Measurements from ENCODE around the gene AKAP11. TPM values are rescaled to one million over a fixed set of nuclear protein-coding genes. Genes with fewer than 3 reads are reported as not detected.
"Not testable (repeated sequence)": the region's sequence is repeated elsewhere in the genome, so short reads cannot be mapped to it uniquely, and the experiment has no call there.

Gene AKAP11, protein sequence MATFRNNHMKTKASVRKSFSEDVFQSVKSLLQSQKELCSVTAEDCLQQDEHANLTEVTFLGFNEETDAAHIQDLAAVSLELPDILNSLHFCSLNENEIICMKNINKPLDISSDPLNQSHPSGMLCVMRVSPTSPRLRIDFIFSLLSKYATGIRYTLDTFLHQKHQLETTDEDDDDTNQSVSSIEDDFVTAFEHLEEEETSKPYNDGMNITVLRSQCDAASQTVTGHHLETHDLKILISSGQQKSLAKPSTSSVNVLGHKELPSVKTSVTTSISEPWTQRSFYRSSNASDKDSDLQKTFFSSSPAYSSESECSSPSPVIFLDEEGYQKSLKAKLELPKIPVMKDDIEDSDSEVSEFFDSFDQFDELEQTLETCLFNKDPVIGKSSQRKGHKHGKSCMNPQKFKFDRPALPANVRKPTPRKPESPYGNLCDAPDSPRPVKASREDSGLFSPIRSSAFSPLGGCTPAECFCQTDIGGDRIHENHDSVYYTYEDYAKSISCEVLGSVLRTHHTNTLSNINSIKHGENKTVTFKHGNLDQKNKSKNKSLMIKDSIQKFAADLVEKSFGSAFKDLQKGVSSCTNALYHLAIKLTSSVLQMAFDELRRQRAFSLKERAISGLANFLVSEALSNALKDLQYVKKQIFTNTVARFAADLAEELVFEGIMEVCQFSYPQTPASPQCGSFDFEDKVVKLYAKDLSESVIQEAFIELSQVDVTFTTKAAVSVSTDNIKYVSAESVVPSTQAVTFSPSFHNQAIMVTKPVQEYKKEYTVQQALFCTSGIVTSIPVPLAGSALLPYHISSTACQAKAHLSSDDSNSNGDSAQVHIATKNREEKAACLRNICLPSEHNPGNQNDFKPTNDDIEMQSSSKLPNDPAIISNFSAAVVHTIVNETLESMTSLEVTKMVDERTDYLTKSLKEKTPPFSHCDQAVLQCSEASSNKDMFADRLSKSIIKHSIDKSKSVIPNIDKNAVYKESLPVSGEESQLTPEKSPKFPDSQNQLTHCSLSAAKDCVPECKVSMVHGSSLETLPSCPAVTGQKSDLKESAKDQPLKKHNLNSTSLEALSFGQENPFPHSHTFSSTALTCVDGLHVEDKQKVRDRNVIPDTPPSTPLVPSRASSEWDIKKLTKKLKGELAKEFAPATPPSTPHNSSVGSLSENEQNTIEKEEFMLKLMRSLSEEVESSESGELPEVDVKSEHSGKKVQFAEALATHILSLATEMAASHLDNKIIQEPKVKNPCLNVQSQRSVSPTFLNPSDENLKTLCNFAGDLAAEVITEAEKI (N-terminal part only)
- 19.2 and 24.1 TPM in 2 replicates for total RNA-seq (2012; rRNA removed)

- H3K27me3 ChIP-seq (ENCODE audit: control insufficient read depth, insufficient read depth, low read length), result no peaks in the 10 kb centered on the region
- H3K4me3 ChIP-seq (ENCODE audit: low read length), result peak within 1 kb of the TSS; percentile 93
- H3K4me1 ChIP-seq (ENCODE audit: control insufficient read depth, insufficient read depth, low read length), result peaks cover 11% of the 10 kb centered on the region
- H3K4me2 ChIP-seq (ENCODE audit: low read length), result peak within 1 kb of the TSS; percentile 91
- no peaks in the 10 kb centered on the region for H3K36me3 ChIP-seq (ENCODE audit: insufficient read depth, low read length)
- H3K9ac ChIP-seq (ENCODE audit: low read depth, low read length), result peak within 1 kb of the TSS; percentile 90
- H3K9me3 ChIP-seq (replicated peaks; ENCODE audit: low read length), result no peaks in the 10 kb centered on the region
Observed at GRCh38 chr13:42272115-42272803, at the start of gene AKAP11. TSS of gene AKAP11 (plus strand) at chr13:42272152. CDS start at chr13:42286349, 14,197 bp downstream.

DNA sequence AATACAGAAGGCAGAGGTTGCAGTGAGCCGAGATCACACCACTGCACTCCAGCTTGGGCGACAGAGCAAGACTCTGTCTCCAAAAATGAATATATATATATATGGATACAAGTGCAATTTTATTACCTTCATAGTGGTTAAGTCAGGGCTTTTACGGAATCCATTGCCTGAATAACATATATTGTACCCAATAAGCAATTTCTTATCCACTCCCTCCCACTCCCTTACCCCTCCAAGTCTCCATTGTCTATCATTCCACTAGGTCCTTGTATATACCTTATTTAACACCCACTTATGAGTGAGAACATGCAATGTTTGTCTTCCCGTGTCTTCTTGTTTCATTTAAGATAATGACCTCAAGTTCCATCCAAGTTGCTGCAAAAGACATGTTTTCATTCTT is 48.3 kb upstream of the AKAP11 start:
- Histone ChIP-seq H3K4me3 (ENCODE audit: low read length) (no peak overlapping the region), H3K4me1 (ENCODE audit: control insufficient read depth, insufficient read depth, low read length) (no peaks in the 10 kb centered on the region), H3K4me2 (ENCODE audit: low read length) (no peak overlapping the region), H3K36me3 (ENCODE audit: insufficient read depth, low read length) (peaks cover 32% of the 10 kb centered on the region), H3K9me3 (replicated peaks; ENCODE audit: low read length) (no peaks in the 10 kb centered on the region), H3K9ac (ENCODE audit: low read depth, low read length) (no peak overlapping the region), H3K27me3 (ENCODE audit: control insufficient read depth, insufficient read depth, low read length) (no peaks in the 10 kb centered on the region)

DNA sequence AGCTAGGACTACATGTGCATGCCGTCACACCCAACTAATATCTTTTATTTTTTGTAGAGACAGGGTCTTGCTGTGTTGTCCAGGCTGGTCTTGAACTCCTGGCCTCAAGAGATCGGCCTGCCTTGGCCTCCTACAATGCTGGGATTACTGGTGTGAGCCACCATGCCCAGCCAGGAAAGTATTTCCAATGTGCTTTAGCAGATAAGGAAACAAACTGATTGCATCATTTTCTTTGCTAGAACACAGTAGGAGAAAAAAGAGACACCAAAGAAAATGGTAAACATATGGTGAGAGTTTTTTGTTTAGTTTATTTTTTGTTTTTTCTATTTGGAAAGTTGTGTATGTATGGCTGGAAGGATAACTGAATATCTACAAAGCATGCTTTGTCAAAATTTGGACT is 46.9 kb upstream of the AKAP11 start:
- H3K9ac ChIP-seq (ENCODE audit: low read depth, low read length), result no peak overlapping the region
- H3K4me3 ChIP-seq (ENCODE audit: low read length), result no peak overlapping the region
- no peaks in the 10 kb centered on the region for H3K9me3 ChIP-seq (replicated peaks; ENCODE audit: low read length)
- H3K27me3 ChIP-seq (ENCODE audit: control insufficient read depth, insufficient read depth, low read length), result no peaks in the 10 kb centered on the region
- H3K36me3 ChIP-seq (ENCODE audit: insufficient read depth, low read length), result peaks cover 21% of the 10 kb centered on the region
- no peaks in the 10 kb centered on the region for H3K4me1 ChIP-seq (ENCODE audit: control insufficient read depth, insufficient read depth, low read length)
- H3K4me2 ChIP-seq (ENCODE audit: low read length), result no peak overlapping the region

- H3K4me1 ChIP-seq (ENCODE audit: control insufficient read depth, insufficient read depth, low read length); H3K4me3 ChIP-seq (ENCODE audit: low read length); H3K9me3 ChIP-seq (replicated peaks; ENCODE audit: low read length); H3K4me2 ChIP-seq (ENCODE audit: low read length); H3K9ac ChIP-seq (ENCODE audit: low read depth, low read length); H3K27me3 ChIP-seq (ENCODE audit: control insufficient read depth, insufficient read depth, low read length): not testable (repeated sequence)
- peaks cover 13% of the 10 kb centered on the region for H3K36me3 ChIP-seq (ENCODE audit: insufficient read depth, low read length)
Observed at GRCh38 chr13:42226759-42227158, 45.2 kb upstream of the AKAP11 start.

GRCh38 chr13:42228527-42228926 is 43.4 kb upstream of the AKAP11 start:
- Histone ChIP-seq H3K36me3 (ENCODE audit: insufficient read depth, low read length) (peaks cover 13% of the 10 kb centered on the region), H3K9me3 (replicated peaks; ENCODE audit: low read length) (no peaks in the 10 kb centered on the region), H3K27me3 (ENCODE audit: control insufficient read depth, insufficient read depth, low read length) (no peaks in the 10 kb centered on the region), H3K4me2 (ENCODE audit: low read length) (no peak overlapping the region), H3K4me3 (ENCODE audit: low read length) (no peak overlapping the region), H3K9ac (ENCODE audit: low read depth, low read length) (no peak overlapping the region), H3K4me1 (ENCODE audit: control insufficient read depth, insufficient read depth, low read length) (no peaks in the 10 kb centered on the region)

- Histone ChIP-seq H3K4me3 (ENCODE audit: low read length) (no peak overlapping the region), H3K4me2 (ENCODE audit: low read length) (no peak overlapping the region), H3K36me3 (ENCODE audit: insufficient read depth, low read length) (peaks cover 5% of the 10 kb centered on the region), H3K9me3 (replicated peaks; ENCODE audit: low read length) (no peaks in the 10 kb centered on the region), H3K27me3 (ENCODE audit: control insufficient read depth, insufficient read depth, low read length) (no peaks in the 10 kb centered on the region), H3K4me1 (ENCODE audit: control insufficient read depth, insufficient read depth, low read length) (no peaks in the 10 kb centered on the region), H3K9ac (ENCODE audit: low read depth, low read length) (no peak overlapping the region)
Observed at GRCh38 chr13:42229287-42229686, 42.7 kb upstream of the AKAP11 start.

DNA sequence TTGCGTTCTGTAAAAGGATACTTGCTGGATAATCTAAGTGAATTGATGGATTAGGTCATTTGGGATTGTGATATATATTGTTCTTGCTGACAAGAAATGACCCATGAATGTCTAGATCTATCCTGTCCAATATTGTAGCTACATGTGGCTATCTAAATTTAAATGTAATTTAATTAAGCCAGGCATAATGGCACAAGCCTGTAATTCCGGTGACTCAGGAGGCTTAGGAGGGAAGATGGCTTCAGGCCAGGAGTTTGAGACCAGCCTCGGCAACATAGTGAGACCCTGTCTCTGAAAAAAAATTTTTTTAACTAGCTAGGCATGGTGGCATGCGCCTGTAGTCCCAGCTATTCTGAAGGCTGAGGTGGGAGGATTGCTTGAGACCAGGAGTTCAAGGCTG is 39.3 kb upstream of the AKAP11 start:
- no peak overlapping the region for H3K9ac ChIP-seq (ENCODE audit: low read depth, low read length)
- no peaks in the 10 kb centered on the region for H3K27me3 ChIP-seq (ENCODE audit: control insufficient read depth, insufficient read depth, low read length)
- H3K9me3 ChIP-seq (replicated peaks; ENCODE audit: low read length), result no peaks in the 10 kb centered on the region
- H3K4me2 ChIP-seq (ENCODE audit: low read length), result no peak overlapping the region
- no peak overlapping the region for H3K4me3 ChIP-seq (ENCODE audit: low read length)
- H3K4me1 ChIP-seq (ENCODE audit: control insufficient read depth, insufficient read depth, low read length), result no peaks in the 10 kb centered on the region
- H3K36me3 ChIP-seq (ENCODE audit: insufficient read depth, low read length), result no peaks in the 10 kb centered on the region

DNA sequence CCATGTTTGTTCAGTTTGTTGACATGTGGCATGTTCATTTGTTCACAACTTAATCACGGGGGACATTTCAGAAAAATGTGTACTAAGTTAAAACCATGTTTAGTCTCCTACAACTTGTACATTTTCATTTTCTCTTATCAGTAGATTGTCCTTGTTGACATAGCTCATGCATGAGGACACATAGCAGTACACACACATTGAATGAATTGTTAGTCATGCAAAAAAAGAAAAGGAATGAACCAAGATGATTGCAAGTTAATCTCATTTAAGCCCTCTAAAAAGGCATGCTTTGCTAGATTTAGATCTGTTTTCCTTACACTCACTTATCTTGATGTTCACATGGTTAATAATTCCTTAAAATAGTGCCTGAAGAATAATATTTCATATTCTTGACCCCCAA is 38.2 kb upstream of the AKAP11 start:
- H3K9ac ChIP-seq (ENCODE audit: low read depth, low read length), result no peak overlapping the region
- H3K36me3 ChIP-seq (ENCODE audit: insufficient read depth, low read length), result no peaks in the 10 kb centered on the region
- H3K4me1 ChIP-seq (ENCODE audit: control insufficient read depth, insufficient read depth, low read length), result no peaks in the 10 kb centered on the region
- no peak overlapping the region for H3K4me2 ChIP-seq (ENCODE audit: low read length)
- H3K4me3 ChIP-seq (ENCODE audit: low read length), result no peak overlapping the region
- no peaks in the 10 kb centered on the region for H3K27me3 ChIP-seq (ENCODE audit: control insufficient read depth, insufficient read depth, low read length)
- no peaks in the 10 kb centered on the region for H3K9me3 ChIP-seq (replicated peaks; ENCODE audit: low read length)

DNA sequence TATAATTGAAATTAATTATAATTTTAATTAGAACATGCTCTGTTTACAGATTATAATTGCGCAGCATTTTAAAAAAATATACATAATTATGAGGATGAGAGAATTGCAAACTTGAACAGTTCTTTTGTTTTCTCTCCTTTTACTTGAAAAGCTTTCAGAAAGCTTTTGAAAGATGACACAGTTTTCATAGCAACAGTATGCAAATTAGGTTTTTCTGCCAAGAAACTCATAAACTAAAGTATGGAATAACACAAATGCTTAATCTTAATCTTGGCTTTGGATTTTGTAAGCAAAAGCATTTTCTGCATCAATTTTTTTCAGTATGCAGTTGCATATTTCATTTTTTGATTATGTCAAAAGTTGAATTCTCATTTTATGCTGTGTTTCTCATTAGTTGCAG is 32.8 kb upstream of the AKAP11 start:
- Histone ChIP-seq H3K4me1 (ENCODE audit: control insufficient read depth, insufficient read depth, low read length) (peaks cover 4% of the 10 kb centered on the region), H3K9ac (ENCODE audit: low read depth, low read length) (no peak overlapping the region), H3K4me2 (ENCODE audit: low read length) (no peak overlapping the region), H3K36me3 (ENCODE audit: insufficient read depth, low read length) (no peaks in the 10 kb centered on the region), H3K27me3 (ENCODE audit: control insufficient read depth, insufficient read depth, low read length) (no peaks in the 10 kb centered on the region), H3K9me3 (replicated peaks; ENCODE audit: low read length) (no peaks in the 10 kb centered on the region), H3K4me3 (ENCODE audit: low read length) (no peak overlapping the region)

DNA sequence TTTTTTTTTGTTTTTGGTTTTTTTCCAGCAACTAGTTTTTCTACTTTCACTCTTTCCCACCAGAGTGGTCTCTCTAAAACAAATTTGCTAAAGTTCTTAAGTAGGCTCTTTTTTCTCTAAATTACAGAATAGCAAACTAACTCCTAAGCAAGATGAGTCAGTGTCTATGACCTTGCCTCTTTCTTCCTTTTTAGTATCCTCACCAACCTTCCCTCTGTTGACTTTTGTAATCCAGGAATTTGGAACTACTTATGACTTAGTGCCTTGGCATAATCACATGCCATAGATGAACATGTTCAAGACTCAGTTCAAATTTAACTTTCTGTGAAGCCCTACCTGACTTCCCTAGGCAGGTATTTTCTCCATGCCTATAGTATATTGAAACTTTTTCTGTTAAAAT is 32.3 kb upstream of the AKAP11 start:
- H3K27me3 ChIP-seq (ENCODE audit: control insufficient read depth, insufficient read depth, low read length), result no peaks in the 10 kb centered on the region
- H3K4me1 ChIP-seq (ENCODE audit: control insufficient read depth, insufficient read depth, low read length), result peaks cover 4% of the 10 kb centered on the region
- no peaks in the 10 kb centered on the region for H3K9me3 ChIP-seq (replicated peaks; ENCODE audit: low read length)
- H3K9ac ChIP-seq (ENCODE audit: low read depth, low read length), result no peak overlapping the region
- H3K4me3 ChIP-seq (ENCODE audit: low read length), result no peak overlapping the region
- no peaks in the 10 kb centered on the region for H3K36me3 ChIP-seq (ENCODE audit: insufficient read depth, low read length)
- no peak overlapping the region for H3K4me2 ChIP-seq (ENCODE audit: low read length)

- Histone ChIP-seq H3K4me2 (ENCODE audit: low read length) (no peak overlapping the region), H3K4me1 (ENCODE audit: control insufficient read depth, insufficient read depth, low read length) (no peaks in the 10 kb centered on the region), H3K9me3 (replicated peaks; ENCODE audit: low read length) (no peaks in the 10 kb centered on the region), H3K9ac (ENCODE audit: low read depth, low read length) (no peak overlapping the region), H3K27me3 (ENCODE audit: control insufficient read depth, insufficient read depth, low read length) (no peaks in the 10 kb centered on the region), H3K36me3 (ENCODE audit: insufficient read depth, low read length) (no peaks in the 10 kb centered on the region), H3K4me3 (ENCODE audit: low read length) (no peak overlapping the region)
Observed at GRCh38 chr13:42246541-42246940, 25.4 kb upstream of the AKAP11 start.

All from skeletal muscle satellite cell (primary cell).